ENCODE measurements around the gene KEAP1.

KEAP1 gene

DNA sequence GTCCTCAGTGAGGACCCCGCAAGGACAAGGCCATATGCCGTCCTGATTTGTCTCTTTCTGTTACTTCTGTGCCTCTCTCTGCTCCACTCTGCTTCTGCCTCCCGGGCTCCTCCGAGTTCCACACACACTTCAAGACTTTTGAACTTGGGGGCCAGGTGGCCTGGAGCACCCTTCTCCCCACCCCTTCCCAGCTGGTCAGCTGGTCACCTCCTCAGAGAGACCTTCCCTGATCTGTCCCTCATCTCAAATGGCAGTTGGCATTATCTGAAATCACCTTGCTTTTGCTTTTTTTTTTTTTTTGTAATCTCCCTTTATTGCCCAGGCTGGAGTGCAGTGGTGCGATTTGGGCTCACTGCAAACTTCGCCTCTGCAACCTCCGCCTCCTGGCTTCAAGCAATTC lies 16.3 kb upstream of the KEAP1 start:
- TF ChIP-seq, protein P1, sequence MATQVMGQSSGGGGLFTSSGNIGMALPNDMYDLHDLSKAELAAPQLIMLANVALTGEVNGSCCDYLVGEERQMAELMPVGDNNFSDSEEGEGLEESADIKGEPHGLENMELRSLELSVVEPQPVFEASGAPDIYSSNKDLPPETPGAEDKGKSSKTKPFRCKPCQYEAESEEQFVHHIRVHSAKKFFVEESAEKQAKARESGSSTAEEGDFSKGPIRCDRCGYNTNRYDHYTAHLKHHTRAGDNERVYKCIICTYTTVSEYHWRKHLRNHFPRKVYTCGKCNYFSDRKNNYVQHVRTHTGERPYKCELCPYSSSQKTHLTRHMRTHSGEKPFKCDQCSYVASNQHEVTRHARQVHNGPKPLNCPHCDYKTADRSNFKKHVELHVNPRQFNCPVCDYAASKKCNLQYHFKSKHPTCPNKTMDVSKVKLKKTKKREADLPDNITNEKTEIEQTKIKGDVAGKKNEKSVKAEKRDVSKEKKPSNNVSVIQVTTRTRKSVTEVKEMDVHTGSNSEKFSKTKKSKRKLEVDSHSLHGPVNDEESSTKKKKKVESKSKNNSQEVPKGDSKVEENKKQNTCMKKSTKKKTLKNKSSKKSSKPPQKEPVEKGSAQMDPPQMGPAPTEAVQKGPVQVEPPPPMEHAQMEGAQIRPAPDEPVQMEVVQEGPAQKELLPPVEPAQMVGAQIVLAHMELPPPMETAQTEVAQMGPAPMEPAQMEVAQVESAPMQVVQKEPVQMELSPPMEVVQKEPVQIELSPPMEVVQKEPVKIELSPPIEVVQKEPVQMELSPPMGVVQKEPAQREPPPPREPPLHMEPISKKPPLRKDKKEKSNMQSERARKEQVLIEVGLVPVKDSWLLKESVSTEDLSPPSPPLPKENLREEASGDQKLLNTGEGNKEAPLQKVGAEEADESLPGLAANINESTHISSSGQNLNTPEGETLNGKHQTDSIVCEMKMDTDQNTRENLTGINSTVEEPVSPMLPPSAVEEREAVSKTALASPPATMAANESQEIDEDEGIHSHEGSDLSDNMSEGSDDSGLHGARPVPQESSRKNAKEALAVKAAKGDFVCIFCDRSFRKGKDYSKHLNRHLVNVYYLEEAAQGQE (IDR thresholded peaks at IDR 0.05; ENCODE audit: insufficient replicate concordance, low read depth): no peak
- TF ChIP-seq SPI1 (IDR thresholded peaks at IDR 0.05; ENCODE audit: borderline replicate concordance, low read depth) (no peak), POLR2AphosphoS5 (IDR thresholded peaks at IDR 0.05; ENCODE audit: low read depth) (no peak), GABPA (IDR thresholded peaks at IDR 0.05; ENCODE audit: low read depth) (no peak)
- TF ChIP-seq, protein P2, sequence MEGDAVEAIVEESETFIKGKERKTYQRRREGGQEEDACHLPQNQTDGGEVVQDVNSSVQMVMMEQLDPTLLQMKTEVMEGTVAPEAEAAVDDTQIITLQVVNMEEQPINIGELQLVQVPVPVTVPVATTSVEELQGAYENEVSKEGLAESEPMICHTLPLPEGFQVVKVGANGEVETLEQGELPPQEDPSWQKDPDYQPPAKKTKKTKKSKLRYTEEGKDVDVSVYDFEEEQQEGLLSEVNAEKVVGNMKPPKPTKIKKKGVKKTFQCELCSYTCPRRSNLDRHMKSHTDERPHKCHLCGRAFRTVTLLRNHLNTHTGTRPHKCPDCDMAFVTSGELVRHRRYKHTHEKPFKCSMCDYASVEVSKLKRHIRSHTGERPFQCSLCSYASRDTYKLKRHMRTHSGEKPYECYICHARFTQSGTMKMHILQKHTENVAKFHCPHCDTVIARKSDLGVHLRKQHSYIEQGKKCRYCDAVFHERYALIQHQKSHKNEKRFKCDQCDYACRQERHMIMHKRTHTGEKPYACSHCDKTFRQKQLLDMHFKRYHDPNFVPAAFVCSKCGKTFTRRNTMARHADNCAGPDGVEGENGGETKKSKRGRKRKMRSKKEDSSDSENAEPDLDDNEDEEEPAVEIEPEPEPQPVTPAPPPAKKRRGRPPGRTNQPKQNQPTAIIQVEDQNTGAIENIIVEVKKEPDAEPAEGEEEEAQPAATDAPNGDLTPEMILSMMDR (IDR thresholded peaks at IDR 0.05; ENCODE audit: insufficient read depth, low read length): no peak
- DNase-seq (ENCODE audit: low read depth in 1 of 2, low spot score in 1 of 2): no peak
- no peak overlapping the region for H3K27ac ChIP-seq (replicated peaks)
- H3K27me3 ChIP-seq (ENCODE audit: insufficient read depth, poor library complexity, severe bottlenecking): peaks cover 60% of the 10 kb centered on the region
- H3K4me3 ChIP-seq (replicated peaks; ENCODE audit: insufficient read depth, low read length): no peak overlapping the region

DNA sequence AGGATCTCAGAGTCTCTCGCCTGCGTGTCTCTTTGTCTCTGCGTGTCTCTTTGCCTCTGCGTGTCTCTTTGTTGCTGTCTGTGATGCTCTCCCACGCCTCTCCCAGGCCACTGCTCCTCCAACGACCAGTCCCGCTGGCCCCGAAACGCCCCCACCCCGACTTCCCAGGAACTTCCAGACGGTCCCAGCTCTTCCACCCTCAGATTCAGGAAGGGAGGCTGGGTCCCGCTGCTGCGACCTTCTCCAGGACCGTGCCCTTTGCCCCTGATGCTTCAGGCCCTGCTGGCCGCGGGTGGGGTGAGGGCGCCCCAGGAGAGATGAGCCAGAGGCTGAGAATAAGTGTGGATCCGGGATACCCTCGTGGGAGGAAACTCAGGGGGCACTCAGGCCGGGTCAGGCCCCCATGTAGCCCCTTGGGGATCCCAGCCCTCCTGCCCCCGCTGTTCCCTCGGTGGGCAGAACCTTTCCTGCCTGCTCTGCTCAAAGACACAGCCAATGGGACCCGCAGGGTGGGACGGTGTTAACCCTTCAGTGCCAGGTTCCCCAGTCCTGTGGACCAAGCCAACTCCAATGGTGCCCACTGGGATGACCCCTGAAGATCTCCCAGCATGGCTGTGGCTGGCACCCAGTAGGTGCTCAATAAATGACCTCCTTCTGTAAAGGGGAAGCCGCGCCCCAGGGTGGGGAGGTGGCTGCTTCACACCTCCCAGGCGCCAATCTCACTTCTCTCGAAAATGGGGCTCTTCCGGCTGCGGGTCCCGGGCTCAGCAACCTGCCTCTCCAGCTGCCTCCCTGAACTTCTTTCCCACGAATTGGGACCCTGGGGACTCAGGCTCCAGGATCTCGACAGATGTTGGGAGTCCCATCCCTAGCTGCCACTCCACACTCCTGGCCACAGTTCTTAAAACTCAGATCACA lies 15.5 kb upstream of the KEAP1 start:
- DNase-seq (ENCODE audit: low read depth in 1 of 2, low spot score in 1 of 2): no peak
- H3K27ac ChIP-seq (replicated peaks): no peak overlapping the region
- no peak overlapping the region for H3K4me3 ChIP-seq (replicated peaks; ENCODE audit: insufficient read depth, low read length)
- TF ChIP-seq SPI1 (IDR thresholded peaks at IDR 0.05; ENCODE audit: borderline replicate concordance, low read depth) (no peak), GABPA (IDR thresholded peaks at IDR 0.05; ENCODE audit: low read depth) (no peak), POLR2AphosphoS5 (IDR thresholded peaks at IDR 0.05; ENCODE audit: low read depth) (no peak)
- TF ChIP-seq, protein P1 (IDR thresholded peaks at IDR 0.05; ENCODE audit: insufficient replicate concordance, low read depth): no peak
- TF ChIP-seq, protein P2 (IDR thresholded peaks at IDR 0.05; ENCODE audit: insufficient read depth, low read length): no peak
- H3K27me3 ChIP-seq (ENCODE audit: insufficient read depth, poor library complexity, severe bottlenecking): peaks cover 67% of the 10 kb centered on the region

DNA sequence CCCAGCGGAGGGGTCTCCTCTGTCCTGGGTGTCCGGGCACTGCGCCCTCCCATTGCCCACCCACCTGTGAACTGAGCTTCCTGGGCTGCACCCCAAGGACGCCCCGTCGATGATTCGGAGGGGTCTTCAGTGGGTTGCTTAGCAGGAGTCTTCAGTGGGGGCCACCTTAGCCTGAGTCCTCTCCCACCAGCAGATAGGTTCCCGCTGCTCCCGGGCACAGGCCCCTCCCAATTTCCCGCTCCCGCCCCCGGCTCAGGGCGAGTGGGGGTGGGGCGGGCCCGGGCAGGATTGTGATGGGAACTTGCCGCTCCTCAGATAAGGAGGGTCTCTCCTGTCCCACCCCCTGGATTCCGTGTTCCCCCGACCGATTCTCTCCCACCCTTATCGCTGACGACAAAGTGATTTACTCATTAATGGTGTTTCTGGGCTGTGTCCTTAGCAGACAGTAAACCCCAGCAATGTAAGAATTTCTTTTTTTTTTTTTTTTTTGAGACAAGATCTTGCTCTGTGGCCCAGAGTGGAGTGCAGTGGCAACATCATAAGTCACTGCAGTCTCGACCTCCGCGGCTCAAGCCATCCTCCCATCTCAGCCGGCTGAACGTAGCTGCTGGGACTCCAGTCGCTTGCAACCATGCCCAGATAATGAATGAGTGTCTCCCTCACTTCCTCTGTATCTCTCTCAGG lies 14.7 kb upstream of the KEAP1 start:
- Histone ChIP-seq H3K27ac (replicated peaks) (no peak overlapping the region), H3K27me3 (ENCODE audit: insufficient read depth, poor library complexity, severe bottlenecking) (peaks cover 75% of the 10 kb centered on the region), H3K4me3 (replicated peaks; ENCODE audit: insufficient read depth, low read length) (peak overlapping the region; percentile 10; the same call in 1 of the 2 replicates)
- peak; percentile 17; the same call in 1 of the 2 replicates for TF ChIP-seq SPI1 (IDR thresholded peaks at IDR 0.05; ENCODE audit: borderline replicate concordance, low read depth)
- TF ChIP-seq, protein P2 (IDR thresholded peaks at IDR 0.05; ENCODE audit: insufficient read depth, low read length): no peak
- no peak for DNase-seq (ENCODE audit: low read depth in 1 of 2, low spot score in 1 of 2)

Measured in HL-60 (cell line).